PFSK-1 (cell line): ENCODE results near the gene TSEN2.

Experiments used
- POLR2AphosphoS5 ChIP-seq: IDR thresholded peaks from 2 replicates; pipeline ENCODE4 v1.6.1; 2012; ENCODE audit warnings: low read depth, mild to moderate bottlenecking, control low read depth, low read length, moderate library complexity
- TAF1 ChIP-seq: IDR thresholded peaks from 2 replicates; pipeline ENCODE4 v1.6.1; 2012; ENCODE audit warnings: low read length, control low read depth, borderline replicate concordance; ENCODE audit not compliant: insufficient read depth
- TF ChIP-seq, protein P1 (sequence below), 2 experiments: IDR thresholded peaks; 2 replicates each; pipeline versions ENCODE4 v1.6.1 to v1.8.0; 2011 to 2012; ENCODE audit warnings: low read depth in 2 of 2, low read length in 2 of 2, control low read depth in 1 of 2, inconsistent platforms in 1 of 2, mild to moderate bottlenecking in 1 of 2, moderate library complexity in 1 of 2; ENCODE audit not compliant: insufficient read depth in 1 of 2

DNA sequence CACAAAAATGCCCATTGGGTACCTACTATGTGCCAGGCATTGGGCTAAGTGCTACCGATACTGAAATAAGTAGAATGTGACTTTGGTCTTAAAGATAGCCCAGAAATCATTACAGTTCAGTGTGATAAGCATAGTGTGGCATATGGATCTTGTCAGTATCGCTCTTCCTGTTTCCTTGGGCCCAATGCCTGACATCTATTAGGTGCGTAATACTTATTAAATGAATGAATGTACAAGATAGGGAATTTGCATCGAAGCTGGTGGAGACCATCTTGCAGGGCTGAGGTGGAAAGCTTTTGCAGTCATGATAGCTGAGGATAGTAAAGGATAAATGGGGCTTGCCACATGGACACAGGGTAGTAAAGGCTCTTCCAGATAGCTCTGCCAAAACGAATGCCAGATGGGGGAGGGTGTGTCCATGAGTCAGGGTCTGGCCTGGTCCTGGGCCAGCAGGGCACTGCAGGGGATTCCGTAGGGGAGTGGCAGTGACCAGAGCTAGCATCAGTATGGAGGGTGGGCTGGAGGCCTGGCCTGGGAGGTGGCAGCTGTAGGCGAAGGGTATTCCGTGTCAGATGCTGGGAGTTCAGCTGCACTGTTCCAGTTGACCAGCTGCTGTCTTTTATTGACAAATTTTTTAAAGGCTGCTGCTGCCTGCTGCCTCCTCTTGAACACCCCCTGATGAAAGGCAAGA lies 23.5 kb downstream of the TSEN2 start:
- TF ChIP-seq, protein P1, sequence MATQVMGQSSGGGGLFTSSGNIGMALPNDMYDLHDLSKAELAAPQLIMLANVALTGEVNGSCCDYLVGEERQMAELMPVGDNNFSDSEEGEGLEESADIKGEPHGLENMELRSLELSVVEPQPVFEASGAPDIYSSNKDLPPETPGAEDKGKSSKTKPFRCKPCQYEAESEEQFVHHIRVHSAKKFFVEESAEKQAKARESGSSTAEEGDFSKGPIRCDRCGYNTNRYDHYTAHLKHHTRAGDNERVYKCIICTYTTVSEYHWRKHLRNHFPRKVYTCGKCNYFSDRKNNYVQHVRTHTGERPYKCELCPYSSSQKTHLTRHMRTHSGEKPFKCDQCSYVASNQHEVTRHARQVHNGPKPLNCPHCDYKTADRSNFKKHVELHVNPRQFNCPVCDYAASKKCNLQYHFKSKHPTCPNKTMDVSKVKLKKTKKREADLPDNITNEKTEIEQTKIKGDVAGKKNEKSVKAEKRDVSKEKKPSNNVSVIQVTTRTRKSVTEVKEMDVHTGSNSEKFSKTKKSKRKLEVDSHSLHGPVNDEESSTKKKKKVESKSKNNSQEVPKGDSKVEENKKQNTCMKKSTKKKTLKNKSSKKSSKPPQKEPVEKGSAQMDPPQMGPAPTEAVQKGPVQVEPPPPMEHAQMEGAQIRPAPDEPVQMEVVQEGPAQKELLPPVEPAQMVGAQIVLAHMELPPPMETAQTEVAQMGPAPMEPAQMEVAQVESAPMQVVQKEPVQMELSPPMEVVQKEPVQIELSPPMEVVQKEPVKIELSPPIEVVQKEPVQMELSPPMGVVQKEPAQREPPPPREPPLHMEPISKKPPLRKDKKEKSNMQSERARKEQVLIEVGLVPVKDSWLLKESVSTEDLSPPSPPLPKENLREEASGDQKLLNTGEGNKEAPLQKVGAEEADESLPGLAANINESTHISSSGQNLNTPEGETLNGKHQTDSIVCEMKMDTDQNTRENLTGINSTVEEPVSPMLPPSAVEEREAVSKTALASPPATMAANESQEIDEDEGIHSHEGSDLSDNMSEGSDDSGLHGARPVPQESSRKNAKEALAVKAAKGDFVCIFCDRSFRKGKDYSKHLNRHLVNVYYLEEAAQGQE (IDR thresholded peaks at IDR 0.05; ENCODE audit: insufficient read depth in 1 of 2, low read depth in 2 of 2, low read length in 2 of 2), result no peak
- TF ChIP-seq POLR2AphosphoS5 (no peak), TAF1 (no peak)
